ENCODE measurements around the gene ARID3B.

The ARID3B gene

GRCh38 chr15:74564182-74564581, 23.2 kb downstream of the ARID3B start:
- no peaks in the 10 kb centered on the region for H3K9me3 ChIP-seq
- in situ Hi-C loops (cut with MboI; ENCODE audit: low sequenced_read_pairs): no loop called here
- no peaks in the 10 kb centered on the region for H3K27me3 ChIP-seq (ENCODE audit: low read depth)
- no peak for DNase-seq (ENCODE audit: low spot score in 2 of 2)
- H3K4me1 ChIP-seq: peaks cover 12% of the 10 kb centered on the region
- peaks cover 49% of the 10 kb centered on the region for H3K36me3 ChIP-seq (replicated peaks)
- H3K4me3 ChIP-seq: no peak overlapping the region

GRCh38 chr15:74565381-74566085, 24.5 kb downstream of the ARID3B start:
- no peaks in the 10 kb centered on the region for H3K27me3 ChIP-seq (ENCODE audit: low read depth)
- in situ Hi-C loops (cut with MboI; ENCODE audit: low sequenced_read_pairs): no loop called here
- H3K36me3 ChIP-seq (replicated peaks): peaks cover 58% of the 10 kb centered on the region
- no peak overlapping the region for H3K4me3 ChIP-seq
- H3K9me3 ChIP-seq: no peaks in the 10 kb centered on the region
- peaks cover 12% of the 10 kb centered on the region for H3K4me1 ChIP-seq
- no peak for DNase-seq (ENCODE audit: low spot score in 2 of 2)

- Histone ChIP-seq H3K9me3 (no peaks in the 10 kb centered on the region), H3K4me1 (peaks cover 10% of the 10 kb centered on the region), H3K36me3 (replicated peaks) (peaks cover 63% of the 10 kb centered on the region), H3K4me3 (no peak overlapping the region), H3K27me3 (ENCODE audit: low read depth) (no peaks in the 10 kb centered on the region)
- in situ Hi-C loops (cut with MboI; ENCODE audit: low sequenced_read_pairs): no loop called here
- no peak for DNase-seq (ENCODE audit: low spot score in 2 of 2)
These were observed 27.6 kb downstream of the ARID3B start for GRCh38 chr15:74568594-74568993.

GRCh38 chr15:74569731-74570070, 28.7 kb downstream of the ARID3B start:
- no peaks in the 10 kb centered on the region for H3K27me3 ChIP-seq (ENCODE audit: low read depth)
- H3K4me1 ChIP-seq: peaks cover 10% of the 10 kb centered on the region
- DNase-seq (ENCODE audit: low spot score in 2 of 2): no peak
- no peaks in the 10 kb centered on the region for H3K9me3 ChIP-seq
- no peak overlapping the region for H3K4me3 ChIP-seq
- peaks cover 69% of the 10 kb centered on the region for H3K36me3 ChIP-seq (replicated peaks)
- in situ Hi-C loops (cut with MboI; ENCODE audit: low sequenced_read_pairs): no loop called here

GRCh38 chr15:74571191-74571590, 30.2 kb downstream of the ARID3B start:
- H3K36me3 ChIP-seq (replicated peaks): peaks cover 76% of the 10 kb centered on the region
- in situ Hi-C loops (cut with MboI; ENCODE audit: low sequenced_read_pairs): no loop called here
- no peaks in the 10 kb centered on the region for H3K27me3 ChIP-seq (ENCODE audit: low read depth)
- H3K4me3 ChIP-seq: no peak overlapping the region
- H3K4me1 ChIP-seq: no peaks in the 10 kb centered on the region
- DNase-seq (ENCODE audit: low spot score in 2 of 2): no peak
- no peaks in the 10 kb centered on the region for H3K9me3 ChIP-seq

- in situ Hi-C loops (cut with MboI; ENCODE audit: low sequenced_read_pairs): no loop called here
- DNase-seq (ENCODE audit: low spot score in 2 of 2): no peak
- Histone ChIP-seq H3K4me3 (no peak overlapping the region), H3K9me3 (no peaks in the 10 kb centered on the region), H3K4me1 (no peaks in the 10 kb centered on the region), H3K36me3 (replicated peaks) (peaks cover 73% of the 10 kb centered on the region), H3K27me3 (ENCODE audit: low read depth) (no peaks in the 10 kb centered on the region)
These were observed 33.0 kb downstream of the ARID3B start for GRCh38 chr15:74573987-74574386.

GRCh38 chr15:74578496-74578994, 37.5 kb downstream of the ARID3B start:
- Histone ChIP-seq H3K9me3 (no peaks in the 10 kb centered on the region), H3K27me3 (ENCODE audit: low read depth) (no peaks in the 10 kb centered on the region), H3K36me3 (replicated peaks) (peaks cover 65% of the 10 kb centered on the region), H3K4me3 (no peak overlapping the region), H3K4me1 (peaks cover 8% of the 10 kb centered on the region)
- in situ Hi-C loops (cut with MboI; ENCODE audit: low sequenced_read_pairs): no loop called here
- no peak for DNase-seq (ENCODE audit: low spot score in 2 of 2)

- H3K9me3 ChIP-seq: no peaks in the 10 kb centered on the region
- peaks cover 65% of the 10 kb centered on the region for H3K36me3 ChIP-seq (replicated peaks)
- peaks cover 8% of the 10 kb centered on the region for H3K4me1 ChIP-seq
- no peak for DNase-seq (ENCODE audit: low spot score in 2 of 2)
- H3K27me3 ChIP-seq (ENCODE audit: low read depth): no peaks in the 10 kb centered on the region
- in situ Hi-C loops (cut with MboI; ENCODE audit: low sequenced_read_pairs): no loop called here
- H3K4me3 ChIP-seq: no peak overlapping the region
These were observed 38.0 kb downstream of the ARID3B start for GRCh38 chr15:74579001-74579400.

- Histone ChIP-seq H3K9me3 (no peaks in the 10 kb centered on the region), H3K27me3 (ENCODE audit: low read depth) (no peaks in the 10 kb centered on the region), H3K4me1 (peaks cover 8% of the 10 kb centered on the region), H3K36me3 (replicated peaks) (peaks cover 65% of the 10 kb centered on the region), H3K4me3 (no peak overlapping the region)
- no peak for DNase-seq (ENCODE audit: low spot score in 2 of 2)
- in situ Hi-C loops (cut with MboI; ENCODE audit: low sequenced_read_pairs): no loop called here
These were observed 39.7 kb downstream of the ARID3B start for GRCh38 chr15:74580538-74581350.

GRCh38 chr15:74584204-74584603, 43.2 kb downstream of the ARID3B start:
- H3K36me3 ChIP-seq (replicated peaks): peaks cover 64% of the 10 kb centered on the region
- H3K4me3 ChIP-seq: no peak overlapping the region
- H3K27me3 ChIP-seq (ENCODE audit: low read depth): no peaks in the 10 kb centered on the region
- no peaks in the 10 kb centered on the region for H3K9me3 ChIP-seq
- peaks cover 8% of the 10 kb centered on the region for H3K4me1 ChIP-seq
- DNase-seq (ENCODE audit: low spot score in 2 of 2): no peak
- in situ Hi-C loops (cut with MboI; ENCODE audit: low sequenced_read_pairs): no loop called here

GRCh38 chr15:74584779-74585178, 43.8 kb downstream of the ARID3B start:
- H3K36me3 ChIP-seq (replicated peaks): peaks cover 69% of the 10 kb centered on the region
- H3K27me3 ChIP-seq (ENCODE audit: low read depth): no peaks in the 10 kb centered on the region
- DNase-seq (ENCODE audit: low spot score in 2 of 2): no peak
- H3K4me1 ChIP-seq: peaks cover 8% of the 10 kb centered on the region
- no peaks in the 10 kb centered on the region for H3K9me3 ChIP-seq
- H3K4me3 ChIP-seq: no peak overlapping the region
- in situ Hi-C loops (cut with MboI; ENCODE audit: low sequenced_read_pairs): no loop called here

GRCh38 chr15:74585191-74585590, 44.2 kb downstream of the ARID3B start:
- Histone ChIP-seq H3K4me3 (no peak overlapping the region), H3K36me3 (replicated peaks) (peaks cover 69% of the 10 kb centered on the region), H3K4me1 (peaks cover 8% of the 10 kb centered on the region), H3K9me3 (no peaks in the 10 kb centered on the region), H3K27me3 (ENCODE audit: low read depth) (no peaks in the 10 kb centered on the region)
- DNase-seq (ENCODE audit: low spot score in 2 of 2): no peak
- in situ Hi-C loops (cut with MboI; ENCODE audit: low sequenced_read_pairs): no loop called here

- H3K4me1 ChIP-seq: peaks cover 7% of the 10 kb centered on the region
- H3K4me3 ChIP-seq: no peak overlapping the region
- H3K27me3 ChIP-seq (ENCODE audit: low read depth): no peaks in the 10 kb centered on the region
- in situ Hi-C loops (cut with MboI; ENCODE audit: low sequenced_read_pairs): no loop called here
- H3K9me3 ChIP-seq: no peaks in the 10 kb centered on the region
- peaks cover 70% of the 10 kb centered on the region for H3K36me3 ChIP-seq (replicated peaks)
- no peak for DNase-seq (ENCODE audit: low spot score in 2 of 2)
These were observed 44.8 kb downstream of the ARID3B start for GRCh38 chr15:74585857-74586256.

- peaks cover 88% of the 10 kb centered on the region for H3K36me3 ChIP-seq (replicated peaks)
- H3K9me3 ChIP-seq: no peaks in the 10 kb centered on the region
- H3K4me3 ChIP-seq: no peak overlapping the region
- H3K27me3 ChIP-seq (ENCODE audit: low read depth): no peaks in the 10 kb centered on the region
- in situ Hi-C loops (cut with MboI; ENCODE audit: low sequenced_read_pairs): no loop called here
- DNase-seq (ENCODE audit: low spot score in 2 of 2): no peak
- no peaks in the 10 kb centered on the region for H3K4me1 ChIP-seq
These were observed 48.8 kb downstream of the ARID3B start for GRCh38 chr15:74589826-74590225.
